CD1c-positive myeloid dendritic cell (primary cell): ENCODE data around the gene TLE4.
"Not testable (repeated sequence)": the region's sequence is repeated elsewhere in the genome, so short reads cannot be mapped to it uniquely, and the experiment has no call there.

Source experiments
- DNase-seq: peaks from one replicate; pipeline ENCODE4 v3.0.0-alpha.2; 2016; ENCODE audit errors: extremely low spot score

TLE4 gene

DNA sequence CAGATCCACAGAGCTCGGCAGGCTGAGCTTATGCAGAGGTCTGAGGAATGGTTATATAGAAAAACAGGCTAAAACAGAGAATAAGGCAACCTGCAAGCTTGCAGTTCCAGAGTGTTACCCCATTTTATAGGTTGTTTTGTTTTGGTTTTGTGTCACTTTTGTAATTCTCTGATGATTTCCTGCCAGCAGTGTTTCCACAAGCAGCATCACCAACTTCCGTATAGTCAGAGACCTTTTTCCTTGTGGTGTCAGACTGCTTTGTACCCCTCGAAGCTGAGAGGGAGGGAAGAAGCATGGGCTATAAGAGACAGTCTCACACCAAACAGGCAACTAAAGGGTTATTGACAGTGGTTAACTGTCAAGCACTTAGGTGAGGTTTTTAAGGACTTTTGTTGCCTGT lies 61.8 kb downstream of the TLE4 start:
- no peak for DNase-seq

DNA sequence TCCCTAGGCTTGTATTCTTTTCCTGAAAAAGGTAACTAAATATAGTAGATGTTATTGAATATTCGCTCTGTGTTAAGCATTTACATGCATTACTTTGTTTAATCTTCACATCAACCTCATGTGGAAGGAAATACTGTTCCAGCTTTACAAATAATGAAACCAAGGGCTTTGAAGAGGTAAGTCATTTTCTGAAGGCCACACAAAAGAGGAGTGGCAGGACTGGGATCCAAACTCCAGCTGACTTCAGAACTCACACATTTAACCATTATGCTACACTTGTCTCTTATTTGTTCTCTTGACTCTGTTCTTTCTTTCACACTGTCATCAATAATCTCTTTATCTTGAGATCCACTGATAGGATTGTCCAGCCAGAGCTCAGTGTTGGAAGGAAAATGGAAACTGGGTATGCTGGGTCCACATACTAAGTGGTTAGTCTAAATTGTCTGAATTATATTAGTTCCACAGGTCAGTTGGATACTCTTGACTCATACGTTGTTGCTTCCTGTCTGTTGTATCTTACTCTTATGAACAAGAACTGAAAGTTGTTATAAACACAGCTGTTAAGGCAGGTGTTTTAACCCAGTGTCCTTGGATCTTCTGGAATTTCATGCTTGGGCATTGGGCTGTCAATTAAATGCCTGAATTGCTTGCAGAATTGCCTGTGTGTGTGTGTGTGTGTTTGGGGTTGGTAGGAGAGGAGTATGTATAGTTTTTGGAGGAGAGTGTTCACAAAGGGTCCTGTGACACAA lies 65.6 kb downstream of the TLE4 start:
- DNase-seq = no peak

DNA sequence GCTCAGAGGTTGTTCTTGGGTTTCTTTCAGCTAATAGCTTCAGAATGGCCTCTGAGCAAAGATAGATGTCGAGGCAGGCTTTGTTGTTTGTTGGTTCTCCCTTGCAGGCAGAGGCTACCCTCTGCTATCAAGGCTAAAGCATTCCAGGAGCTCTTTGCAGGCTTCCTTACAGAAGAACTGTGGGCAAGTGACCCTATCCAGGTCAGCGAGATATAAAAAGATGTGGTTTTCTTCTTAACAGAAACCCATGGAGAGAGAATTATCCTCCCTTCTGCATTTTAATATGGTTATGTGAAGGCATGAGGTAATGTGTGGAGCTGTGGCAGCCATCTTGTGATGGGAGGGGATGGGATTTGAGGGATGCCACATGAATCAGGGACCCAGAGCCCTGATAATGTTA lies 67.0 kb downstream of the TLE4 start:
- no peak for DNase-seq

DNA sequence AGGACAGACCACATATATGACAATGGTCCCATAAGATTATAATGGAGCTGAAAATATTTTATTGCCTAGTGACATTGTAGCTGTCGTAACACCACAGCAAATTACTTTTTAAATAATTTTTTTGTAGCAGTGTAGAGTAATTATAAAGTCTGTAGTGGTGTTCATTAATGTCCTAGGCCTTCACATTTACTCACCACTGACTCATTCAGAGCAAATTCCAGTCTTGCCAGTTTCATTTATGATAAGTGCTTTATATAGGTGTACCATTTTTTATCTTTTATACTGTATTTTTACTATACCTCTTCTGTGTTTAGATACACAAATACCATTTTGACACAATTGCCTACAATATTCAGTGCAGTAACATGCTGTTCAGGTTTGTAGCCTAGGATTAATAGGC lies 67.6 kb downstream of the TLE4 start:
- no peak for DNase-seq

DNA sequence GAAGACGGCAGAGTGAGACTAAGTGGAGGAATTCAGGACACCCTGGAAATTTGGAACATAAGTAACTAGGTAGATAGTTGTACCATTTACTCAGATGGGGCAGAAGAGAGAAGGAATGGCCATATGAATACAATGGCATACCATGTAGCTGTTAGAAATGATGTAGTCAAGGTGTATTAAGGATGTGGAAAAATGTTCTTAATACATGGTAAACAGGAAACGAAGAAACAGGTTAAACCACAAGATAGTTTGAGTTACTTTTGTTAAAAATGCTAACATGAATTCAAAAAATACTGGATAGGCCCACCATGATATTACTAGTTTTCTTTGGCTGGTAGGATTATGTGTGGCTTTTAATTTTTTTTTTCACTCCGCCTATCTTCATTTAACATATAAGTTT lies 68.3 kb downstream of the TLE4 start:
- DNase-seq = not testable (repeated sequence)

DNA sequence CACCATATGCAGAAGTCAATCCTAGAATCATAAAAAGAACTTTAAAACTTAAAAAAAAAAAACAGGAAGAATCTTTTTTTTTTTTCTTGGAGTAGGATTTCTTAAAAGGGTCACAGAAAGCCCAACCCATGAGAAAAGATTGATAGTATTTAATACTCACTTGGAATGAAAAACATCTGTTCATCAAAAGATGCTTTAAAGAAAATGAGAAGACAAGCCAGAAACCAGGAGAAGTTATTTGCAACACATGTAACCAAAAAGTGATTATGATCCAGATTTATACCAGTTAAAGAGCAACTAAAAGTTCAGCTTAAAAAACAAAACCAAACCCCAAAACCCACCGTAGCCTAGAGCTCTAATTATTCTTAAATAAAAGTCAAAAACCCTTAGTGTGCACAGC lies 69.3 kb downstream of the TLE4 start:
- DNase-seq = no peak

DNA sequence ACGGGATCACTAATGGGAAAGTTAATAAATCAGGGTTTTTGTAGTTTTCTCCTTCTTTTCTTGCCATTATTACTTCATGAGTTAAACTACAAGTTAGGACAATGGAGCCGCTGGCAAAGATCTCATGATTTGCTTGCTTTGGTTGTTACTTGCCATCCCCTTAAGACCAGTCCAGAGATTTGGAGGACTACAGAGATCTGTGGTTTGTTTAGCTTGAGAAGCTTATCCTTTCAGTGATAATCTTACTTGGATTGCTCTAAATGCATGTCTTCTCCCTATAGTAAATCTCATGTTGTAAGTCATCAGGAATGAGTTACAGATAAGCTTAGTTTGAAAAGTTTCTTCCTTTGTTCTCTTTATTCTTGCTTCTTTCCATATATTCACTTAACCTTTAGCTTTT lies 70.9 kb downstream of the TLE4 start:
- DNase-seq = no peak

DNA sequence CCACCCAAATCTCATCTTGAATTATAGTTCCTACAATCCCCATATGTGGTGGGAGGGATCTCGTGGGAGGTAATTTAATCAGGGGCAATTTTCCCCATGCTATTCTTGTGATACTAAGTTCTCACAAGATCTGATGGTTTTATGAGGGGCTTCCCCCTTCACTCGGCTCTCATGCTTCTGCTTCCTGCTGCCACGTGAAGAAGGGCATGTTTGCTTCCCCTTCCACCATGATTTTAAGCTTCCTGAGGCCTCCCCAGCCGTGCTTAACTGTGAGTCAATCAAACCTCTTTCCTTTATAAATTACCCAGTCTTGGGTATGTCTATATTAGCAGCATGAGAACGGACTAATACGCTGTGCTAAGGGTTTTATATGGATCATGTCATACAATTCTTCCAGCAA lies 72.3 kb downstream of the TLE4 start:
- no peak for DNase-seq

DNA sequence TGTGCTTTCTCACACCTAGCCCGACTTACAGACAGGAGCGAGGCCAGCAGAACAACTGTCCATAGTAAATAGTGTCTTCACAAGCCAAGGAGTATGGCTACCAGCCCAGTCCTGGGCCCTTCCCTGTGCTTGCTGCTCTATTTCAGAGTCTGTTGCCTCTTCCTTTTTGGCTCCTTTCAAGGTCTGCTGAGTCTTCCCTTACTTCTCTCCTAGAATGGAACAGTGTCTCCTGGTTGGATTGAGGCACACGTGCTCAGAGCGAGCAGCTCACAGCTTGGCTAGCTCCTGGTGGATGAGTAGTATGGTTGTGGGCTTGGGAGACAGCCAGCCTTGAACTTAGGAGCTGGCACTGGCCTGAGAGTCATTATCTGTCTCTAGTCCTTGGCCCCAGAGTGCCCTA lies 72.8 kb downstream of the TLE4 start:
- DNase-seq = no peak

DNA sequence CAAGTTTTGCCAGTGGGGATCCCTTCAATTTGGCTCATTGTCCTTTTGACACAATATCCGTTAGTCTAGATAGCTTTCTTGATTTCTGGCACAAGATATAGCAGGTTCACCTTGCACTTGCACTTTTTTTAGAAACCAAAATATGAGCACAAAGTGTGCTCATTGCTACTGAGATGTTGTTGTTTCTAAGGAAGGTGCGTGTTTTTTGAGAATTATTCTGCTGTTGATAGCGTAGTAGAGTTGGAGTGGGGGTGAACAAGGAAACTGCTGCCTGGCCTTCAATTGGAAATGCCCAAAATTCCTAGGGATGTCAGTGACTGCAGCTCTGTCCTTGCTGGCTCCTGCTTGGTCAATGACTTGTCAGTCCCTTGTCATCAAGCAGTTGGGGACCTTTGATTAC lies 73.3 kb downstream of the TLE4 start:
- DNase-seq = no peak

DNA sequence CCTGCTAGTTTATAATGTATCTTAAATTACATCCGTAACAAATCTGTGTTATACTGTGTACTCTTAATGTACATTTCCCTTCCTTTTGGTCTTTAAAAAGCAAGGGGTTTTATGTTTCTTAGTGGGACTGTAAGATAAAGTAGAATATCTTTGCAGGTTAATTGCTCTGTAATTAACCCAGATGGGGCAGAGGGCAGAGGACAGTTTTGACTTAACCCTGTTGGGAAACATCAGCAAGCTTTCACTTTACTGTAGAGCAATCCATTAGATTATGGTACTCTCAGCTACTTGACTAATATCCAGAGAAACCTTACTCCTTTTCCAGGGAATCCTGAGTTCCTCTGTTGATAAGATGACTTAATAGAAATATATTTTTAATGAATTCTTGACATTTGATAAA lies 74.3 kb downstream of the TLE4 start:
- DNase-seq = no peak

DNA sequence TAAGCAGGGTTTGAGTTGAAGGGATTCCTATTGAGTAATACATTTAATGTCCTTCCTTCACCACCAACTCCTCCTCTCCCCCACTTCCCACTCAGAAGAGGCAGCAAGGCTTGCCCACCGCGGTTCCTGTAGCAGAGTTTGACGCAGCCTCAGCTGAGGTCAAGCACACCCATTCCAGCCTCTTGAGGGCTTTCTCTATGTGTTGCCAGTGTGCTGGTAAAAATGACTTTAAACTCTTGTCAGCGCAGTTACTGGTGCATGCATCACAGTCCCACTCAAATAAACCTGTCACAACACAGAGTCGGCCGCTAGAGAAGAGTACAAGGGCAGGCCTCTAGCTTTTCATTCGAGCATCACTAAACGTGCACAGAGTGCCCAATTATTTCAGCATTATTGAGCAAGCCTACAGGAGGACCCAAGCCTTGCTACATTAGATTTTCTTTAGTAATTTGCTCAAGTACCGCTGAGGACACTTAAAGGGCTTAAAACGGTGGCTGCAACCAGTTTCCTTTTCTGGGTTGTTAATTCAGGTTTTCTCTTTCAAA lies 79.6 kb downstream of the TLE4 start:
- peak; percentile 50 for DNase-seq

DNA sequence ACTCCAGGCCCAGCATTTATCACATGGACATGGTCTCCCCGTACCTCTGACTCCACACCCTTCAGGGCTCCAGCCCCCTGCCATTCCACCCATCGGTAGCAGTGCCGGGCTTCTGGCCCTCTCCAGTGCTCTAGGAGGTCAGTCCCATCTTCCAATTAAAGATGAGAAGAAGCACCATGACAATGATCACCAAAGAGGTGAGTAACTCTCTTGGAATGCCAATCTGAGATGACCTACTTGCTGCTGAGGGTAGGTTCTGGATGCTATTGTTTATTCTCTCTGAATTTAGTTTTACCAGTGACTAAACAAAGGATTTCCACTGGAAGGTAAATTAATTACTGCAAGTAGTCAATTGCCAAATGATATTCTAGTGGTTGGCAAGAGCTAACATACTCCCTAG lies 80.8 kb downstream of the TLE4 start:
- no peak for DNase-seq

DNA sequence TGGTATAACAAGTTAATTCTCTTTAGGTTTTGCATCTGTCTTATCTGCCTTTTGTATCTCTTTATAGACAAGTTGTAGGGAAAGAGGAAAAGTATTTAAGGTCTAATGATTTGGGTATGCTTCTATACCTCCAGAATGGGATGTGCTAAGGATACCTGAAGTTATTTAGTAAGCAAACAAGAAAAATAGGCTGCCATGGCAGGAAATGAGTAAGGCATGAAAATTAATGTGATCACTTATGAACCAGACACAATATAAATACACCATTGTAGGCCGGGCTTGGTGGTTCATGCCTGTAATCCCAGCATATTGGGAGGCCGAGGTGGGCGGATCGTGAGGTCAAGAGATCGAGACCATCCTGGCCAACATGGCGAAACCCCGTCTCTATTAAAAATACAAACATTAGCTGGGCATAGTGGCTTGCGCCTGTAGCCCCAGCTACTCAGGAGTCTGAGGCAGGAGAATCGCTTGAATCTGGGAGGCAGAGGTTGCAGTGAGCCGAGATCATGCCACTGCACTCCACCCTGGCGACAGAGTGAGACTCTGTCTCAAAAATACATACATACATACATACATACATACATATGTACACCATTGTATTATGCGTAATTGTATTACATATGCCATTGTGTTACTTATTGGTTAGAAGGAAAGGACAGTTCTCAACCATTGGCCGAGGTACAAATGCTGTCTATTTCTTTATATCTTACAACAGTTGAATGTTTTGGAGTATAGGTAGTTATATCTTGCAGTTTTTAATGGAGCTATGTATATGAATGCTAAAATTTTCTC lies 83.0 kb downstream of the TLE4 start:
- DNase-seq = not testable (repeated sequence)

DNA sequence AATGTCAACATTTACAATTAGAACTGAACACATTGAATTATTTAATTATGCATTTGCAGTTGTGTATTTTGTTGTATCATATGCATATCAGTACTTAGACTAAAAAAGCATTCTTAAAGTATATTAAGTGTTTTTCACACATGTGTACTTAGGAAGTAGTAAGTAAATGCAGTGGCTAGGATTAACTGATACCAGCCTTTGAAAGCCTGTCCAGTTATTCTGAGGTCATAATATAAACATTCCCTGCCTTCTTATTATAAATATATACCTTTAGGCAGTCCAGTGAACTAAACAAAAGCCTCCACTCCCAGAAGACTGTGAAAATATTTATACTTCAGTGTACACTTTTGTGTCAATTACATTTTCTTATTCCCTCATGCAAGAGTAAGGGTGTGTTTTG lies 83.8 kb downstream of the TLE4 start:
- DNase-seq = no peak

DNA sequence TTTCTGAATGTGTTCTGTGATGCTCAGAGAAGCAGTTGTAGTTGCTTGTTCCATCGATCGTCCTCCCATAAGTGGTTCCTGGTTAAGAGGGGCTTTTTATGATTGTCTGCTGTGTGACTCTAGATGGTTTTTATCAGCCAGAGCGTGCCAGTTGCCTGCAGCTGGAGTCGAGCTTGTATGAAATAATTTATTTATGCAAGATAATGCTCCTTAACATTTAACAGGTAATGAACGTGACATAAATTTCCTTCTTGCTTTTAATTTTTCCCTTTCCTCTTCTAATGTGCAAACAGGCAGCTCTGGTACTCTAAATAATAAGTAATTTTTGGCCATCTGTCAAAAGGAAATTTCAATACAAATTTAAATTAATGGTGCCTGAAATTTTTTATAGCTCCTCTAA lies 84.4 kb downstream of the TLE4 start:
- DNase-seq = no peak

DNA sequence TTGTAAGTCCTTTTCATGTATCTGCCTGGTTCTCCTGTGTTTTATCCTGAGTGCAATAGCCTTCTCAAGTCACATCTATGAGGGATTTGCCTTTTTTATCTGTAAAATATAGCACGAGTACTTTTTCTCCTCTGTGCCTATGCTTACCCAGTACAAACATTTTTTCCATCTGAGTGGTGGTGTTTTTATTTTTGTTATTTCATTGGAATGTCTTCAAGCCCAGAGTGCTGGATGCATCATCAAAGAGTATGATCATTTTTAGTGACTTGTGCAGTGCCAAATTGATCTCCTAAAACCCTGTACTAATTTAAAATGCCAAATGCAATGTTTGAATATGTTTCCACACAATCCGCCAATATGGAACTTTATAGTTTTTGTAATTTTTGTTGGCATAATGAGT lies 86.1 kb downstream of the TLE4 start:
- DNase-seq = no peak

DNA sequence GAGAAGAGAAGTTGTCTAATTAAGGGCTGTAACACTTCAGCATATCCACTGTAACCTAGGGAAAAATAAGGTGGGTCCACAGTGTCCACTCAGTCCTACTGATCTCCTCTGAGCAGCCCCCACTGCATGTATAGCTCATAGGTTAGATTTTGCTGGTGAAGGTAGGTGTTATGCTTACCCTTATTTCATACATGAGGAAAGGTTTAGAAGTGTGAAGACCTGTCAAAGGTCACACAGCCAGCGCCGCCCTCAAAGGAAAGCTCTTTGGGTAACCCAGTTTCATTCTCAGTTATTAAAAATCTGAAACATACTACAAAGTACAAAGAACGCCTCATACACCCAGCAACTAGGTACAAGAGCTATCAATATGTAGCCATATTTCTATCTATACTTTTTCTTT lies 87.2 kb downstream of the TLE4 start:
- DNase-seq = no peak

DNA sequence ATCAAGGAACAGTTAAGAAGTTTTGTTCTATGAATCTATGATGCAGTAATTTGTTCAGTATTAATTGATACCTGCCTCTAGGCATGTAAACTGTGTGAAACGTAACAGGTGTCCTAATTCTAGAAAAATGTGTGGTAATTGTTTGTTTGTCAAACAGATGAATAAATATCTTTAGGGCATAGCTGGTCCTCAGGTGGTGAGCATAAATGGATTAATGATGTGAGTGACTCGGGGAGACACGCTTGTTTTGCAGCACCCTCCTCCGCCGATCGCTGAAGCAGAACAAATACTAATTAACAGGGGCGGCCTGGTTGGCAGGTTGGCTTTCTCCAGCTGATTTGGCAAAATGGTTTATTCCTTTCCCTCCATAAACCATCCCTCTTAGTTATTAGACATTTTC lies 88.8 kb downstream of the TLE4 start:
- DNase-seq = no peak

DNA sequence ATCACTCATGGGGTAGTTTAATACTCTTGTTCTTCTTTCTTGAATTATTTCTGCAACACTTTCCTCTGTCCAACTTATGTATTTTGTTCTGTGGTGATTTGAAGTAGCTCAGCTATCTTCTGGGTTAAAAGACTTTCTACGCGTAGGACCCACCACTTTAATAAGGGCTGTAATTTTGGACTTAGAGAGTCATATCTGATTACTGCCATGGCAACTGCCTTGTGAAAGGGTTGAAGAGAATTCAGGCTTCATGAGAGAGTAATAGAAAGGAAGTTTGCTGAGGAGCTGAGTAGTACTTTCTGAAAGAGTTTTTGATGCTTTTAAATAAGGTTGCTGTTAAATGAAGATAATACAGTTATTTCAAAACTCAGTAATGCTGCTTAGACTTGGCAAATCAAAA lies 89.5 kb downstream of the TLE4 start:
- DNase-seq = no peak

DNA sequence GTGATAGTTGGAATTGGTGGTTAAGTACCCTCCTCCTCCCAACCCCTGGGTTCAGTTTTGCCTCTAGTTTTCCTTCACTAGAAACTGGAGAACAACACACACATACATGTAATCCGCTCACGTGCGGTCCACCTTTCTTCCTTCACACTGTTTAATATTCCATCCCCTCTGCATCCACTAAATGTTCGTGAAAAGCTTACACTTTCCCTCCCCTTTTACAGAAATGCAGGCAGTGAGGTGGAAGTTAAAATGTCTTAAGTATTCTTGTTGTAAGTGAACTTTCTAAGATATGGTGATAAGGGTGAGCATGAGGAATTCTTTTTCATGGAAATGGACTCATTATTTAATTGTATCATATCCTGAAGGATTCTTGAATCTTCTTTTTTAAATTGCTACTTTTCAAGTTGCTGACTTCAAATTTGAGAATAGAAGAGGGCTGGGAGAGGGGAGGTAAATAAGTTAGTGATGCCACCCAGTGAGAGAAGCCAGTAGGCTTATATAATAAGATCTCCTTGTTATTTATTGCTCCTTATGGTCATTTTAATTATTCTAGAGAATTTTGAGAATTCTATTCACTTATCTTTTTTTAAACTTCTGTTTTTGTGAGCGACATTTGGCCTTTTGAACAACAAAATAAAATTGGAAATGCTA lies 90.2 kb downstream of the TLE4 start:
- DNase-seq = no peak

DNA sequence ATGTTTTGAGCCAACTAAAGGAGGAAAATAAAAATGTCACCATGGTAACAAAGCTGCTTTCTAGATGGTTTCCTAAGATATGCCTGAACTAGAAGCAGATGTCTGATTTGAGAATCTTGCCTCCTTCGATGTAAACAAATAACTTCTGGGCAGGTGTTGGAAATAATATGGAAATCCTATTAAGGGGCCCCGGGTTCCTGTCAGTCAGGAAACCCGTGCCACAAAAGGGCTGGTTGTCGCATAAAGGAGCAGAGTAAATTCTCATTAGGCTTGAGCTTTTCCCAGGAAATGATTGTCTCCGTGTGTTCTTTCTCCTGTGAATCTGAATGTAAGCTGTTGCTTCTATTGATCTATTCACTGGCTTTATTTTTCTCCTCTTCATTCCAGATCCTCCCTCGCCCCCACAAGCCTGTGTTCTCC lies 90.8 kb downstream of the TLE4 start:
- DNase-seq = no peak

DNA sequence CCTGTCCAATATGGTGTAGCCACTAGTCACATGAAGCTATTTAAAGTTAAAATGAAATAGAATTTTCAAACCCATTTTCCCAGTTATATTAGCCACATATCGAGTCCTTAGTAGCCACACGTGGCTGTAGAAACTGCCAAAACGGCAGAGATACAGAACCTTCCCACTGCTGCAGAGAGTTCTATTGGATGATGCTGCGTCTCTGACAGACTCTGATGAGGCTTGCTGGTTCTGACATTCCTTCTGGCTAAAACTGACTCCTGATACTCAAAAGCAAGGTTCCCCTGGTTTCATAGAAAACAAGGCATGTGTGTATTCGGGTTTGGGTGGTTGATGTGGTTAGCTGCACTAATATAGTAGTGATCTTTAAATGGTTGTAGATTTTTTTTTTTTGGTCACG lies 91.5 kb downstream of the TLE4 start:
- DNase-seq = no peak
